H1 (cell line): ENCODE data around the gene NAV2. TPM values are rescaled to one million over a fixed set of nuclear protein-coding genes. Genes with fewer than 3 reads are reported as not detected.

Experiments
- CTCF ChIA-PET: fragments of 300-600 bp; sonication (Branson Sonifier 250); formaldehyde crosslinking; loops from one replicate; lab custom pipeline; 2021; ENCODE audit not compliant: partially characterized antibody; lab: Charles Lee
- POLR2A ChIA-PET: fragments of 300-600 bp; sonication (Branson Sonifier 250); formaldehyde crosslinking; loops from one replicate; lab custom pipeline; 2021; ENCODE audit warnings: inconsistent platforms; ENCODE audit not compliant: partially characterized antibody; lab: Charles Lee
- DNase-seq, 2 experiments: peaks; one replicate each; pipeline versions ENCODE4 v3.0.0 to v3.0.0-alpha.2; 2010 to 2022; ENCODE audit warnings: low spot score in 2 of 2, low read depth in 1 of 2, mixed read lengths in 1 of 2
- FAIRE-seq: peaks from 2 replicates; lab custom pipeline; 2011; peaks lifted over from hg19 to GRCh38; lab: Jason Lieb, UNC
- H2AFZ ChIP-seq: 2 replicates; pipeline ENCODE4 v1.8.1; 2012; ENCODE audit warnings: low read length, inconsistent platforms
- H2AK5ac ChIP-seq: 2 replicates; pipeline ENCODE4 v1.6.1; 2013; ENCODE audit warnings: low read depth, low read length
- H2BK120ac ChIP-seq: replicated peaks from 2 replicates; pipeline ENCODE3; 2013; ENCODE audit warnings: low read depth, low read length, inconsistent platforms
- H2BK12ac ChIP-seq: 2 replicates; pipeline ENCODE4 v1.6.1; 2013; ENCODE audit warnings: low read depth, low read length
- H2BK15ac ChIP-seq: 2 replicates; pipeline ENCODE4 v1.6.1; 2013; ENCODE audit warnings: low read length
- H2BK20ac ChIP-seq: 2 replicates; pipeline ENCODE4 v1.6.1; 2013; ENCODE audit warnings: low read length
- H2BK5ac ChIP-seq: 2 replicates; pipeline ENCODE4 v1.6.1; 2013; ENCODE audit warnings: low read depth, low read length
- H3K14ac ChIP-seq: 2 replicates; pipeline ENCODE4 v1.6.1; 2013; ENCODE audit warnings: inconsistent platforms; ENCODE audit not compliant: insufficient read length
- H3K18ac ChIP-seq: 2 replicates; pipeline ENCODE4 v1.6.1; 2013; ENCODE audit warnings: low read length; ENCODE audit errors: extremely low read depth
- H3K23ac ChIP-seq: 2 replicates; pipeline ENCODE4 v1.6.1; 2013; ENCODE audit warnings: inconsistent platforms; ENCODE audit not compliant: insufficient read length
- H3K23me2 ChIP-seq: 2 replicates; pipeline ENCODE4 v1.6.1; 2013; ENCODE audit warnings: low read depth, low read length
- H3K27ac ChIP-seq: 2 replicates; pipeline ENCODE4 v1.6.1; 2011; ENCODE audit warnings: low read depth, low read length, inconsistent platforms
- H3K27me3 ChIP-seq, 4 experiments: replicated peaks in 1 of 4; 1 replicate in 1 of 4; 2 replicates in 3 of 4; pipeline versions ENCODE4 v1.6.1 to v1.8.1; 2011 to 2013; ENCODE audit warnings: low read length in 3 of 4, mild to moderate bottlenecking in 3 of 4, inconsistent platforms in 2 of 4, mixed read lengths in 2 of 4, moderate library complexity in 1 of 4; ENCODE audit not compliant: control insufficient read depth in 3 of 4, insufficient read depth in 3 of 4; ENCODE audit errors: extremely low read depth in 1 of 4
- H3K36me3 ChIP-seq, 4 experiments: 2 replicates each; pipeline versions ENCODE4 v1.6.1 to v1.8.1; 2011 to 2013; ENCODE audit warnings: mild to moderate bottlenecking in 4 of 4, low read length in 3 of 4, moderate library complexity in 2 of 4, control low read depth in 1 of 4, inconsistent platforms in 1 of 4; ENCODE audit not compliant: insufficient read depth in 4 of 4, control insufficient read depth in 2 of 4
- H3K4ac ChIP-seq: replicated peaks from 2 replicates; pipeline ENCODE3; 2013; ENCODE audit warnings: low read length, low read depth, mixed read lengths, inconsistent platforms; ENCODE audit not compliant: insufficient read length
- H3K4me1 ChIP-seq, 4 experiments: replicated peaks in 1 of 4; 1 replicate in 1 of 4; 2 replicates in 3 of 4; pipeline versions ENCODE4 v1.6.1 to v1.8.1; 2011 to 2013; ENCODE audit warnings: low read length in 3 of 4, inconsistent platforms in 2 of 4, mixed read lengths in 1 of 4; ENCODE audit not compliant: insufficient read depth in 4 of 4, control insufficient read depth in 3 of 4
- H3K4me2 ChIP-seq, 2 experiments: 2 replicates each; pipeline versions ENCODE4 v1.6.1 to v1.8.1; 2011 to 2013; ENCODE audit warnings: low read depth in 2 of 2, low read length in 2 of 2, control low read depth in 1 of 2, inconsistent platforms in 1 of 2, mild to moderate bottlenecking in 1 of 2; ENCODE audit not compliant: insufficient read depth in 1 of 2
- H3K4me3 ChIP-seq, 4 experiments: fragments of 200-600, 300-600 bp in 1 of 4; sonication (generic), shearing (Covaris generic), sonication (Bioruptor Twin) in 1 of 4; 2 replicates each; pipeline versions ENCODE4 v1.5.1 to v1.8.1; 2011 to 2016; ENCODE audit warnings: low read length in 4 of 4, low read depth in 3 of 4, control low read depth in 2 of 4, inconsistent platforms in 2 of 4, mild to moderate bottlenecking in 2 of 4, mixed read lengths in 1 of 4, moderate library complexity in 1 of 4; ENCODE audit not compliant: insufficient read depth in 2 of 4; ENCODE audit errors: extremely low read depth in 1 of 4
- H3K56ac ChIP-seq: replicated peaks from 2 replicates; pipeline ENCODE3; 2013; ENCODE audit warnings: low read depth, mild to moderate bottlenecking, mixed read lengths, low read length, inconsistent platforms; ENCODE audit not compliant: insufficient read length
- H3K79me1 ChIP-seq: 2 replicates; pipeline ENCODE4 v1.6.1; 2013; ENCODE audit warnings: low read depth, low read length, control low read depth
- H3K79me2 ChIP-seq, 2 experiments: 2 replicates each; pipeline versions ENCODE4 v1.6.1 to v1.8.1; 2012 to 2013; ENCODE audit warnings: low read length in 2 of 2, mild to moderate bottlenecking in 2 of 2, inconsistent platforms in 1 of 2; ENCODE audit not compliant: insufficient read depth in 2 of 2, control insufficient read depth in 1 of 2
- H3K9ac ChIP-seq, 4 experiments: replicated peaks in 1 of 4; 1 replicate in 1 of 4; 2 replicates in 3 of 4; pipeline versions ENCODE4 v1.6.1 to v1.8.1; 2011 to 2013; ENCODE audit warnings: low read depth in 3 of 4, low read length in 3 of 4, control low read depth in 2 of 4, mild to moderate bottlenecking in 2 of 4, moderate library complexity in 2 of 4, inconsistent platforms in 1 of 4; ENCODE audit errors: extremely low read depth in 1 of 4
- H3K9me3 ChIP-seq, 2 experiments: 2 replicates each; pipeline versions ENCODE4 v1.6.1 to v1.8.1; 2012 to 2013; ENCODE audit warnings: mild to moderate bottlenecking in 2 of 2, moderate library complexity in 2 of 2, control low read depth in 1 of 2, inconsistent platforms in 1 of 2, low read depth in 1 of 2, low read length in 1 of 2, mixed read lengths in 1 of 2; ENCODE audit not compliant: insufficient read depth in 2 of 2
- H4K20me1 ChIP-seq, 2 experiments: replicated peaks in 1 of 2; 2 replicates each; pipeline versions ENCODE3 to v1.8.1; 2011 to 2013; ENCODE audit warnings: inconsistent platforms in 2 of 2, low read length in 2 of 2, mild to moderate bottlenecking in 1 of 2; ENCODE audit not compliant: insufficient read depth in 2 of 2, control insufficient read depth in 1 of 2
- H4K5ac ChIP-seq: 2 replicates; pipeline ENCODE4 v1.6.1; 2013; ENCODE audit warnings: low read length, low read depth, mixed read lengths, inconsistent platforms; ENCODE audit not compliant: insufficient read length
- H4K8ac ChIP-seq: 2 replicates; pipeline ENCODE4 v1.8.0; 2013; ENCODE audit warnings: mild to moderate bottlenecking, moderate library complexity, low read length, inconsistent platforms; ENCODE audit not compliant: insufficient read depth; ENCODE audit errors: extremely low read depth
- H4K91ac ChIP-seq: replicated peaks from 2 replicates; pipeline ENCODE3; 2013; ENCODE audit warnings: low read length, mixed read lengths, inconsistent platforms; ENCODE audit not compliant: insufficient read length
- BRCA1 ChIP-seq: IDR thresholded peaks from 2 replicates; pipeline ENCODE4 v1.6.1; 2012; ENCODE audit warnings: low read depth, low read length, improper control_type of control experiment
- CTCF ChIP-seq, 3 experiments: IDR thresholded peaks; 1 replicate in 2 of 3; 2 replicates in 1 of 3; pipeline versions ENCODE4 v1.5.1 to v1.6.1; 2011; ENCODE audit warnings: low read length in 3 of 3, mild to moderate bottlenecking in 3 of 3, inconsistent platforms in 2 of 3, low read depth in 1 of 3, moderate library complexity in 1 of 3; ENCODE audit not compliant: insufficient read depth in 1 of 3; ENCODE audit errors: control extremely low read depth in 1 of 3
- EP300 ChIP-seq, 2 experiments: IDR thresholded peaks; 1 replicate in 1 of 2; 2 replicates in 1 of 2; pipeline ENCODE4 v1.6.1; 2011 to 2012; ENCODE audit warnings: low read depth in 2 of 2, low read length in 2 of 2, mild to moderate bottlenecking in 2 of 2, borderline replicate concordance in 1 of 2, inconsistent platforms in 1 of 2, moderate library complexity in 1 of 2
- JUND ChIP-seq: IDR thresholded peaks from 2 replicates; pipeline ENCODE4 v1.6.1; 2011; ENCODE audit warnings: mild to moderate bottlenecking, improper control_type of control experiment, low read length
- KDM1A ChIP-seq: fragments of 200-600, 300-600 bp; sonication (generic); IDR thresholded peaks from 2 replicates; pipeline ENCODE4 v1.7.1; 2016; ENCODE audit warnings: mild to moderate bottlenecking, low read length, borderline replicate concordance
- MAFK ChIP-seq: IDR thresholded peaks from 2 replicates; pipeline ENCODE4 v1.6.1; 2012; ENCODE audit warnings: low read depth, mild to moderate bottlenecking, improper control_type of control experiment, low read length
- NANOG ChIP-seq: IDR thresholded peaks from 2 replicates; pipeline ENCODE4 v1.6.1; 2011; ENCODE audit warnings: low read length, low read depth, mild to moderate bottlenecking, inconsistent platforms; ENCODE audit not compliant: insufficient read depth, poor library complexity, severe bottlenecking
- PHF8 ChIP-seq: fragments of 200-600 bp; sonication (generic); conservative IDR thresholded peaks from 2 replicates; pipeline ENCODE4 v1.7.1; 2012; ENCODE audit warnings: low read depth, mild to moderate bottlenecking, inconsistent platforms, low read length, moderate library complexity
- SIN3A ChIP-seq, 2 experiments: IDR thresholded peaks in 1 of 2; conservative IDR thresholded peaks in 1 of 2; 2 replicates each; pipeline ENCODE4 v1.6.1; 2011 to 2012; ENCODE audit warnings: low read length in 2 of 2, improper control_type of control experiment in 1 of 2, low read depth in 1 of 2, mild to moderate bottlenecking in 1 of 2
- SP4 ChIP-seq: IDR thresholded peaks from 2 replicates; pipeline ENCODE4 v1.6.1; 2012; ENCODE audit warnings: low read length, inconsistent platforms
- YY1 ChIP-seq: IDR thresholded peaks from 2 replicates; pipeline ENCODE4 v1.6.1; 2011; ENCODE audit warnings: low read depth, mild to moderate bottlenecking, low read length
- WGBS, 2 experiments: shearing (Covaris generic) in 1 of 2; methylation state at CpG; one replicate each; pipeline versions ENCODE4 v1.1.6 to v1.1.7; 2013 to 2015; ENCODE audit warnings: low lambda C conversion rate in 2 of 2, mixed read lengths in 2 of 2, inconsistent platforms in 1 of 2, low coverage in 1 of 2, missing lambda C conversion rate in 1 of 2; ENCODE audit not compliant: insufficient replicate concordance in 2 of 2, insufficient coverage in 1 of 2, insufficient read length in 1 of 2; ENCODE audit errors: extremely low coverage in 1 of 2, missing lambda C conversion rate in 1 of 2; 5-methylcytosine and 5-hydroxymethylcytosine counted together
- polyA plus RNA-seq, 7 experiments: library from polyadenylated mRNA; depleted of rRNA in 3 of 7; stranded (reverse) in 5 of 7; unstranded in 2 of 7; fragments of >200 nt in 5 of 7; fragments of 200-250 nt in 2 of 7; gene quantifications; 1 replicate in 5 of 7; 2 replicates in 1 of 7; 4 replicates in 1 of 7; pipeline versions ENCODE4 v1.2.1 to v1.2.3, GENCODE V29; 2011 to 2013; ENCODE audit warnings: missing spikeins in 2 of 7, mixed read lengths in 2 of 7
- total RNA-seq: library from RNA; stranded (reverse); fragmentation: NEBNext Ultra II Directional; extraction: Animal tissue kit (Norgen Biotek cat#: 25700); gene quantifications from 2 replicates; pipeline ENCODE4 v1.2.1, GENCODE V29; 2021

The NAV2 gene
- total and polyA plus RNA-seq, 2 of the 8 experiments (the other 6 are each of a cell fraction or from before 2014, with no cell fraction given) = 35.6 to 73.6 TPM

- Histone ChIP-seq H3K23ac (no peak overlapping the region), H4K91ac (no peak overlapping the region), H2BK120ac (no peak overlapping the region), H2BK12ac (no peak overlapping the region), H3K4me3 (no peak overlapping the region), H2BK20ac (no peak overlapping the region), H4K20me1 (no peaks in the 10 kb centered on the region), H2AK5ac (no peak overlapping the region), H2BK5ac (no peak overlapping the region), H3K4me2 (no peak overlapping the region), H3K9me3 (no peaks in the 10 kb centered on the region), H4K5ac (no peak overlapping the region), H4K8ac (no peak overlapping the region), H3K14ac (no peak overlapping the region), H3K23me2 (no peaks in the 10 kb centered on the region), H2AFZ (no peak overlapping the region), H3K4me1 (peaks cover 12 to 29% (median 20%) of the 10 kb centered on the region in 4 experiments), H3K18ac (peak overlapping the region; percentile 26; the same call in 1 of the 2 replicates), H2BK15ac (no peak overlapping the region), H3K36me3 (no peaks in the 10 kb centered on the region), H3K4ac (no peak overlapping the region), H3K27me3 (no peaks in the 10 kb centered on the region), H3K79me1 (no peaks in the 10 kb centered on the region), H3K79me2 (no peaks in the 10 kb centered on the region), H3K27ac (no peak overlapping the region), H3K9ac (no peak overlapping the region), H3K56ac (no peak overlapping the region)
- ChIA-PET CTCF (interaction anchor here (0.6 to 1.1 kb wide), 3 partner anchors 14 to 46 kb away, joined by 3 to 4 read pairs (median 3); no protein-coding TSS in a partner anchor), POLR2A (no interaction called here)
- DNase-seq = no peak
- FAIRE-seq = no peak
- 76% methylated on average over 1 of the region's 1 CpG; no CpG with 5 or more reads in 1 of the 2 experiments for WGBS, 2 experiments
- TF ChIP-seq NANOG (no peak), SIN3A (conservative IDR thresholded peaks at IDR 0.05 in 1 of 2, IDR thresholded peaks at IDR 0.05 in 1 of 2; ENCODE audit: low read depth in 1 of 2, low read length in 2 of 2) (no peak), MAFK (no peak), EP300 (IDR thresholded peaks at IDR 0.05; ENCODE audit: borderline replicate concordance in 1 of 2, low read depth in 2 of 2, low read length in 2 of 2) (no peak), YY1 (no peak), BRCA1 (no peak), CTCF (IDR thresholded peaks at IDR 0.05; ENCODE audit: control extremely low read depth in 1 of 3, insufficient read depth in 1 of 3, low read depth in 1 of 3, low read length in 3 of 3) (no peak), KDM1A (no peak), JUND (no peak), SP4 (no peak), PHF8 (no peak)
These were observed 57.2 kb downstream of the NAV2 start for GRCh38 chr11:19769820-19770219.
